Measurements from ENCODE around the gene ADAM12. TPM values are rescaled to one million over a fixed set of nuclear protein-coding genes. Genes with fewer than 3 reads are reported as not detected.

The ADAM12 gene
- total and polyA plus RNA-seq, 9 of the 15 experiments (the other 6 are each of a cell fraction or from before 2014, with no cell fraction given) = not detected

- no peak overlapping the region for H3K4me3 ChIP-seq
- in situ Hi-C loops (cut with MboI) (no loop called here), intact Hi-C loops (cut with micrococcal nuclease) (no loop called here)
- peak overlapping the region; percentile 25; the same call in 1 of the 3 replicates for H3K27ac ChIP-seq (ENCODE audit: extremely low read depth, low read depth, low read length)
- no peaks in the 10 kb centered on the region for H3K9me1 ChIP-seq (ENCODE audit: control insufficient read depth, insufficient read depth, low read length)
- H4K20me1 ChIP-seq (replicated peaks; ENCODE audit: control insufficient read depth, insufficient read depth, low read length) = no peaks in the 10 kb centered on the region
- H3K9me3 ChIP-seq (replicated peaks; ENCODE audit: control insufficient read depth, insufficient read depth, low read depth, low read length) = no peaks in the 10 kb centered on the region; the same call in 1 of the 2 replicates
- no TSS peak for BruUV-seq (replicated peaks)
- 0 out of 2 replicates have a peak overlapping the region, but pooled peaks have one; percentile 39 for H2AFZ ChIP-seq (ENCODE audit: low read depth, low read length)
- POLR2A ChIA-PET = no interaction called here
- H3K4me2 ChIP-seq (ENCODE audit: insufficient read depth, low read length) = no peak overlapping the region
- FAIRE-seq (no peak), DNase-seq (ENCODE audit: extremely low read depth in 1 of 4, low spot score in 3 of 4) (no peak), ATAC-seq (no peak)
- CTCF ChIA-PET (ENCODE audit: low intra/inter-chr PET ratio) = no interaction called here
- H3K4me1 ChIP-seq (replicated peaks in 1 of 2; ENCODE audit: control insufficient read depth in 2 of 2, insufficient read depth in 2 of 2, low read length in 2 of 2) = peaks cover 0 to 32% of the 10 kb centered on the region in 2 experiments; a peak in 3 of 5 replicates
- no peaks in the 10 kb centered on the region for H3K36me3 ChIP-seq (ENCODE audit: control insufficient read depth, insufficient read depth, low read length)
- H3K79me2 ChIP-seq (ENCODE audit: control insufficient read depth, insufficient read depth, low read length) = peaks cover 23% of the 10 kb centered on the region; the same call in 2 of the 3 replicates
- WGBS (ENCODE audit: insufficient coverage, low coverage, missing lambda C conversion rate) = 43% methylated on average over 3 of the region's 4 CpGs
- H3K9ac ChIP-seq (ENCODE audit: insufficient read depth in 1 of 2, low read depth in 2 of 2, low read length in 2 of 2) = no peak overlapping the region
- H3K27me3 ChIP-seq (ENCODE audit: control insufficient read depth in 2 of 2, insufficient read depth in 2 of 2, low read length in 2 of 2) = no peaks in the 10 kb centered on the region
- TF ChIP-seq, protein P1, sequence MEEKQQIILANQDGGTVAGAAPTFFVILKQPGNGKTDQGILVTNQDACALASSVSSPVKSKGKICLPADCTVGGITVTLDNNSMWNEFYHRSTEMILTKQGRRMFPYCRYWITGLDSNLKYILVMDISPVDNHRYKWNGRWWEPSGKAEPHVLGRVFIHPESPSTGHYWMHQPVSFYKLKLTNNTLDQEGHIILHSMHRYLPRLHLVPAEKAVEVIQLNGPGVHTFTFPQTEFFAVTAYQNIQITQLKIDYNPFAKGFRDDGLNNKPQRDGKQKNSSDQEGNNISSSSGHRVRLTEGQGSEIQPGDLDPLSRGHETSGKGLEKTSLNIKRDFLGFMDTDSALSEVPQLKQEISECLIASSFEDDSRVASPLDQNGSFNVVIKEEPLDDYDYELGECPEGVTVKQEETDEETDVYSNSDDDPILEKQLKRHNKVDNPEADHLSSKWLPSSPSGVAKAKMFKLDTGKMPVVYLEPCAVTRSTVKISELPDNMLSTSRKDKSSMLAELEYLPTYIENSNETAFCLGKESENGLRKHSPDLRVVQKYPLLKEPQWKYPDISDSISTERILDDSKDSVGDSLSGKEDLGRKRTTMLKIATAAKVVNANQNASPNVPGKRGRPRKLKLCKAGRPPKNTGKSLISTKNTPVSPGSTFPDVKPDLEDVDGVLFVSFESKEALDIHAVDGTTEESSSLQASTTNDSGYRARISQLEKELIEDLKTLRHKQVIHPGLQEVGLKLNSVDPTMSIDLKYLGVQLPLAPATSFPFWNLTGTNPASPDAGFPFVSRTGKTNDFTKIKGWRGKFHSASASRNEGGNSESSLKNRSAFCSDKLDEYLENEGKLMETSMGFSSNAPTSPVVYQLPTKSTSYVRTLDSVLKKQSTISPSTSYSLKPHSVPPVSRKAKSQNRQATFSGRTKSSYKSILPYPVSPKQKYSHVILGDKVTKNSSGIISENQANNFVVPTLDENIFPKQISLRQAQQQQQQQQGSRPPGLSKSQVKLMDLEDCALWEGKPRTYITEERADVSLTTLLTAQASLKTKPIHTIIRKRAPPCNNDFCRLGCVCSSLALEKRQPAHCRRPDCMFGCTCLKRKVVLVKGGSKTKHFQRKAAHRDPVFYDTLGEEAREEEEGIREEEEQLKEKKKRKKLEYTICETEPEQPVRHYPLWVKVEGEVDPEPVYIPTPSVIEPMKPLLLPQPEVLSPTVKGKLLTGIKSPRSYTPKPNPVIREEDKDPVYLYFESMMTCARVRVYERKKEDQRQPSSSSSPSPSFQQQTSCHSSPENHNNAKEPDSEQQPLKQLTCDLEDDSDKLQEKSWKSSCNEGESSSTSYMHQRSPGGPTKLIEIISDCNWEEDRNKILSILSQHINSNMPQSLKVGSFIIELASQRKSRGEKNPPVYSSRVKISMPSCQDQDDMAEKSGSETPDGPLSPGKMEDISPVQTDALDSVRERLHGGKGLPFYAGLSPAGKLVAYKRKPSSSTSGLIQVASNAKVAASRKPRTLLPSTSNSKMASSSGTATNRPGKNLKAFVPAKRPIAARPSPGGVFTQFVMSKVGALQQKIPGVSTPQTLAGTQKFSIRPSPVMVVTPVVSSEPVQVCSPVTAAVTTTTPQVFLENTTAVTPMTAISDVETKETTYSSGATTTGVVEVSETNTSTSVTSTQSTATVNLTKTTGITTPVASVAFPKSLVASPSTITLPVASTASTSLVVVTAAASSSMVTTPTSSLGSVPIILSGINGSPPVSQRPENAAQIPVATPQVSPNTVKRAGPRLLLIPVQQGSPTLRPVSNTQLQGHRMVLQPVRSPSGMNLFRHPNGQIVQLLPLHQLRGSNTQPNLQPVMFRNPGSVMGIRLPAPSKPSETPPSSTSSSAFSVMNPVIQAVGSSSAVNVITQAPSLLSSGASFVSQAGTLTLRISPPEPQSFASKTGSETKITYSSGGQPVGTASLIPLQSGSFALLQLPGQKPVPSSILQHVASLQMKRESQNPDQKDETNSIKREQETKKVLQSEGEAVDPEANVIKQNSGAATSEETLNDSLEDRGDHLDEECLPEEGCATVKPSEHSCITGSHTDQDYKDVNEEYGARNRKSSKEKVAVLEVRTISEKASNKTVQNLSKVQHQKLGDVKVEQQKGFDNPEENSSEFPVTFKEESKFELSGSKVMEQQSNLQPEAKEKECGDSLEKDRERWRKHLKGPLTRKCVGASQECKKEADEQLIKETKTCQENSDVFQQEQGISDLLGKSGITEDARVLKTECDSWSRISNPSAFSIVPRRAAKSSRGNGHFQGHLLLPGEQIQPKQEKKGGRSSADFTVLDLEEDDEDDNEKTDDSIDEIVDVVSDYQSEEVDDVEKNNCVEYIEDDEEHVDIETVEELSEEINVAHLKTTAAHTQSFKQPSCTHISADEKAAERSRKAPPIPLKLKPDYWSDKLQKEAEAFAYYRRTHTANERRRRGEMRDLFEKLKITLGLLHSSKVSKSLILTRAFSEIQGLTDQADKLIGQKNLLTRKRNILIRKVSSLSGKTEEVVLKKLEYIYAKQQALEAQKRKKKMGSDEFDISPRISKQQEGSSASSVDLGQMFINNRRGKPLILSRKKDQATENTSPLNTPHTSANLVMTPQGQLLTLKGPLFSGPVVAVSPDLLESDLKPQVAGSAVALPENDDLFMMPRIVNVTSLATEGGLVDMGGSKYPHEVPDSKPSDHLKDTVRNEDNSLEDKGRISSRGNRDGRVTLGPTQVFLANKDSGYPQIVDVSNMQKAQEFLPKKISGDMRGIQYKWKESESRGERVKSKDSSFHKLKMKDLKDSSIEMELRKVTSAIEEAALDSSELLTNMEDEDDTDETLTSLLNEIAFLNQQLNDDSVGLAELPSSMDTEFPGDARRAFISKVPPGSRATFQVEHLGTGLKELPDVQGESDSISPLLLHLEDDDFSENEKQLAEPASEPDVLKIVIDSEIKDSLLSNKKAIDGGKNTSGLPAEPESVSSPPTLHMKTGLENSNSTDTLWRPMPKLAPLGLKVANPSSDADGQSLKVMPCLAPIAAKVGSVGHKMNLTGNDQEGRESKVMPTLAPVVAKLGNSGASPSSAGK (IDR thresholded peaks at IDR 0.05) = 0 out of 2 replicates have a peak, but pooled peaks have one; percentile 17
- TF ChIP-seq MAFG (tag; conservative IDR thresholded peaks at IDR 0.05) (peak; percentile 53), C11orf30 (IDR thresholded peaks at IDR 0.05; ENCODE audit: low read depth) (peak; percentile 33; the same call in 1 of the 2 replicates), KDM1A (IDR thresholded peaks at IDR 0.05) (no peak)
Observed at GRCh38 chr10:126204320-126204719, 184.0 kb downstream of the ADAM12 start.

Measured in K562 (cell line).